ENCODE data around the gene CYTH2.

DNA sequence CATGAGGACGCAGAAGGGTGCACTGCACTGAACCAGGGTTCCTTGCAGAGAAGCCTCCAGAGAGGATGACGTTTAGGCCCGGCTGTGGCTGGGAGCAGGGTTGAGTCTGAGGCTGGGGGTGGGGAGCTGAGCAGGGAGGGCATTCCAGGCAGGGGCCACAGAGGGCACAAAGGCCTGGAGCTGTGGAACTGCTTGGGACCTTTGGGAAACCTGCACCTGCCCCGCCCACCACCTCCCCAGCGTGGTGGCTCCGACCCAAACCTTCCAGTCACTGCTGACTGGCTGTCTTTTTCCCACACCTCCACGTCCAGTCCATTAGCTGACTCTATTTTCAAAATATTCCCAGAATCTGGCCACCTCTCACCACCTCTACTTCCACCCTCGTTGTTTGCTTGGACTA, 47.4 kb downstream of the CYTH2 start:
- TF ChIP-seq, protein P1, sequence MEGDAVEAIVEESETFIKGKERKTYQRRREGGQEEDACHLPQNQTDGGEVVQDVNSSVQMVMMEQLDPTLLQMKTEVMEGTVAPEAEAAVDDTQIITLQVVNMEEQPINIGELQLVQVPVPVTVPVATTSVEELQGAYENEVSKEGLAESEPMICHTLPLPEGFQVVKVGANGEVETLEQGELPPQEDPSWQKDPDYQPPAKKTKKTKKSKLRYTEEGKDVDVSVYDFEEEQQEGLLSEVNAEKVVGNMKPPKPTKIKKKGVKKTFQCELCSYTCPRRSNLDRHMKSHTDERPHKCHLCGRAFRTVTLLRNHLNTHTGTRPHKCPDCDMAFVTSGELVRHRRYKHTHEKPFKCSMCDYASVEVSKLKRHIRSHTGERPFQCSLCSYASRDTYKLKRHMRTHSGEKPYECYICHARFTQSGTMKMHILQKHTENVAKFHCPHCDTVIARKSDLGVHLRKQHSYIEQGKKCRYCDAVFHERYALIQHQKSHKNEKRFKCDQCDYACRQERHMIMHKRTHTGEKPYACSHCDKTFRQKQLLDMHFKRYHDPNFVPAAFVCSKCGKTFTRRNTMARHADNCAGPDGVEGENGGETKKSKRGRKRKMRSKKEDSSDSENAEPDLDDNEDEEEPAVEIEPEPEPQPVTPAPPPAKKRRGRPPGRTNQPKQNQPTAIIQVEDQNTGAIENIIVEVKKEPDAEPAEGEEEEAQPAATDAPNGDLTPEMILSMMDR (conservative IDR thresholded peaks at IDR 0.05; ENCODE audit: low read length), result no peak
- TF ChIP-seq EZH2phosphoT487 (IDR thresholded peaks at IDR 0.05; ENCODE audit: borderline replicate concordance), result no peak

All from Loucy (cell line).